GM13976 (cell line): ENCODE data around the gene ITIH5.
A peak's percentile ranks its signal among the peaks of the same experiment; 100 is the strongest.

Experiments
- DNase-seq: peaks from one replicate; pipeline ENCODE4 v3.0.0; 2012; ENCODE audit warnings: low spot score
- in situ Hi-C: fragments of 300-500 bp; cut with MboI; formaldehyde crosslinking; loops from one replicate; pipeline ENCODE4 v1.12.0; 2022; ENCODE audit warnings: low sequenced_read_pairs, mixed read lengths, inconsistent platforms; ENCODE audit not compliant: unreplicated experiment
- TF ChIP-seq, protein P1 (sequence below): IDR thresholded peaks from 2 replicates; pipeline ENCODE4 v1.5.1; 2012; ENCODE audit warnings: borderline replicate concordance, mild to moderate bottlenecking; ENCODE audit not compliant: insufficient read depth; ENCODE audit errors: extremely low read depth, missing control alignments, control extremely low read depth

Gene ITIH5

GRCh38 chr10:7649673-7650300 lies 17.0 kb downstream of the ITIH5 start:
- in situ Hi-C loops = no loop called here
- DNase-seq = no peak
- TF ChIP-seq, protein P1, sequence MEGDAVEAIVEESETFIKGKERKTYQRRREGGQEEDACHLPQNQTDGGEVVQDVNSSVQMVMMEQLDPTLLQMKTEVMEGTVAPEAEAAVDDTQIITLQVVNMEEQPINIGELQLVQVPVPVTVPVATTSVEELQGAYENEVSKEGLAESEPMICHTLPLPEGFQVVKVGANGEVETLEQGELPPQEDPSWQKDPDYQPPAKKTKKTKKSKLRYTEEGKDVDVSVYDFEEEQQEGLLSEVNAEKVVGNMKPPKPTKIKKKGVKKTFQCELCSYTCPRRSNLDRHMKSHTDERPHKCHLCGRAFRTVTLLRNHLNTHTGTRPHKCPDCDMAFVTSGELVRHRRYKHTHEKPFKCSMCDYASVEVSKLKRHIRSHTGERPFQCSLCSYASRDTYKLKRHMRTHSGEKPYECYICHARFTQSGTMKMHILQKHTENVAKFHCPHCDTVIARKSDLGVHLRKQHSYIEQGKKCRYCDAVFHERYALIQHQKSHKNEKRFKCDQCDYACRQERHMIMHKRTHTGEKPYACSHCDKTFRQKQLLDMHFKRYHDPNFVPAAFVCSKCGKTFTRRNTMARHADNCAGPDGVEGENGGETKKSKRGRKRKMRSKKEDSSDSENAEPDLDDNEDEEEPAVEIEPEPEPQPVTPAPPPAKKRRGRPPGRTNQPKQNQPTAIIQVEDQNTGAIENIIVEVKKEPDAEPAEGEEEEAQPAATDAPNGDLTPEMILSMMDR = no peak

DNA sequence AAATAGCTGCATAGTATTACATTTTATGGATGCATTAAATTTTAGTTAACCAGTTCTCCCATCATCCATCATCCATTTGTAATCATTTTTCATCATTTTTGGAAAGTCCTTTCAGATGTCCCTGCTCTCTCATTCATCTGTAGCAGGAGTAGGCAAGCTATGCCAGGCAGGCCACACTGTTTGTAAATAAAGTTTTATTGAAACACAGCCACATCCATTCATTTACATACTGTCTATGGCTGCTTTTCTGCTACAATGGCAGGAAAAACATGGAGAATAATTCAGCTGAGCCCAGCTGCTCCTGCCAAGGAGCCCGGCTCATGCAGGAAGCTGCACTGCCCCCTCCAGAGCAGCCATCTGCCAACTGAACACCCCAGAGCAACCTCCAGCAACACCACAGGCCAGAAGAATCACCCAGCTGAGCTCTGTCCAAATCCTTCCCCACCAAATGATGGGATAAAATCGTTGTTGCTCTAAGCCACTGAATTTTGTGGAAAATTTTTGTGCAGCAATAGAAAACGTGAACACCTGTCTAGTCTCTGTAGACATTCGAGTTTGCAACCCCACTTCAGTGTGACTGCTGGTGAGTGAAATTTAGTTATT lies 19.6 kb downstream of the ITIH5 start:
- DNase-seq = no peak
- in situ Hi-C loops = no loop called here
- TF ChIP-seq, protein P1 = no peak

DNA sequence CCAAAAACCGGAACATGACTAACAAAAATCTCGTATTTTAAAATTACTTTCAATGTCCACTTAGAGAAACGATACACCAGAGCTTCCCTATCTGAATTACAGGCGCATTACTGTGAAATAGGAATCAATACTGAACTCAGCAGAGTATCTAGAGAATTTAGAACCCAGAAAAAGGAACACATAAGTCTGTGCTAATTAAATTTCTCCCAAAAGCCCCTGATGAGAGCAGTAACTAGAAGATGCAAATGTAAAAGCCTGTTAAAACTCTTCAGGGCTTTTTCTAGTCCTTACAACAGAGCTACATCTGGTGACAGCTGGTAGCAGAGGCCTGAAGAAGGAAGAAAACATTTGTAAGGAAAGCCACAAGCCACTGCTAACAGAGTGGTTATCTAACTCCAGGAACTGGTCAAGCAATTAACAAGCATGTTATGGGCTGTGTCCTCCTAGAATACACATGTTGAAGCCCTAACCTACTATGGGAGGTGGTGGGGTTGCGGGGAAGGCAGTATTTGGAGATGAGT lies 24.2 kb downstream of the ITIH5 start:
- no peak for DNase-seq
- TF ChIP-seq, protein P1 = no peak
- in situ Hi-C loops = no loop called here

- TF ChIP-seq, protein P1 = no peak
- in situ Hi-C loops = no loop called here
- no peak for DNase-seq
Observed at GRCh38 chr10:7635408-7636125, 31.2 kb downstream of the ITIH5 start.

DNA sequence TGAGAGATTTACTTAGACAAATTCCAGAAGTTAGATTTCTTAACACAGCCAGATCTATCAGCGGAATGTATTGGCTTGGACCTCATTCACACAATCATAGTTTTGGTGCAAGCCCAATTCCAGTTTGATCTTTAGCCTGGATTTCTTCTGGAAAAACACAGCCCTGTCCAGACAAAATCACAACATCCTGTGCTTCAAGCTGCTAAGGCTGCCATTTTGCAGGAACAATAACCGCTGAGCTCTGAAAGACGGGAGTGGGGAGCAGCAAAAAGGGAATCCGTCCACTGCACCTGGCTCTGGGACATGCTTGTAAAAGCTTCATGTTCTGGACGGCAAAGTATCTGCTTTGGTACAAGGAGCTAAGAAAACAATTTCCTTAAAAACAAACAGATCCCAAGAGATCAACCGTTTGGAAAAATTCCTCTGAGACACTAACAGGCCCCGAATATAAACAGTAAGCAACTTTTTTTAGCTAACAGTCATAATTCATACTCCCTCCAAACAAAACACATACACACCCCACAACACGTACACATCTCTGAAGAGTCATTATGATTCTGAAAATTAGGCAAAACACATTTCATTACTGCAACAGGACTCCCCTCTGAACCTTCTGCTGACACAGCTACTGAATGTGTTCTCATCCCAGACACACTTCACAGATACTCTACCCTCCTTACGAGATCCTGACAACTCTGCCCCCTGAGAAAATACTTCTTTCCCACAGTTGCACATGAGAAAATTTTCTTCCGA lies 32.4 kb downstream of the ITIH5 start:
- peak; percentile 19 for DNase-seq
- TF ChIP-seq, protein P1 = no peak
- in situ Hi-C loops = no loop called here

DNA sequence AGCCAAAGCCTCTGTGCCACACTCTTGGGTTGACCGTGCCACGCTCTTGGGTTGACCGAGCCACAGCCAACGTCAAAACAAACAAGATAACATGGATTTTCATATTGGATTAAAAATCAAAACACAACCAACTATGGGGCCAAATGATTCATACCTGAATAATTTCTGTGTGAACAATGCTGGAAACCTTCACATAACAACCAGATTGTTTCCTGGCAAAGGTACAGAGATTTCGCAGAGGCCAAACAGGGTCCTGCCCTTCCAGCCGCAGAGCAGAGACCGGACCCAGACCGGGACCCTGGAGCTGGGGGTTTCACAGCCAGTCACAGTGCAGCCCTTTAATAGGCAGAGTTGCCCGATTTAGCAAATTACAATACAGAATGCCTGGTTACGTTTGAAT lies 40.5 kb downstream of the ITIH5 start:
- TF ChIP-seq, protein P1 = no peak
- DNase-seq = no peak
- in situ Hi-C loops = no loop called here
